Measurements from ENCODE around the gene GLOD4. TPM values are rescaled to one million over a fixed set of nuclear protein-coding genes. Genes with fewer than 3 reads are reported as not detected.
A peak's percentile ranks its signal among the peaks of the same experiment; 100 is the strongest.

Gene GLOD4
- total RNA-seq, 1 experiment from 2014 or later: 33.8 TPM

- H3K9me2 ChIP-seq (replicated peaks; ENCODE audit: low read length): no peaks in the 10 kb centered on the region
- DNase-seq (peak; percentile 61), ATAC-seq (no peak)
- no TSS peak for BruUV-seq (replicated peaks)
- no peaks in the 10 kb centered on the region for H3K9me3 ChIP-seq (ENCODE audit: low read length)
- ChIA-PET CTCF (no interaction called here), POLR2A (ENCODE audit: unreplicated experiment) (no interaction called here)
- peak overlapping the region; percentile 57; the same call in 1 of the 2 replicates for H3K4me2 ChIP-seq (ENCODE audit: low read length)
- H3F3A ChIP-seq (ENCODE audit: low read length, unreplicated experiment): no peaks in the 10 kb centered on the region
- no peaks in the 10 kb centered on the region for H3K27me3 ChIP-seq (ENCODE audit: low read length)
- H3K27ac ChIP-seq (ENCODE audit: low read length): peak overlapping the region; percentile 10
- H3K4me3 ChIP-seq (ENCODE audit: low read length): no peak overlapping the region
- intact Hi-C loops (cut with micrococcal nuclease): no loop called here
- no peaks in the 10 kb centered on the region for H4K20me1 ChIP-seq (ENCODE audit: low read length)
- no peak overlapping the region for H2AFZ ChIP-seq (ENCODE audit: low read length)
- H3K36me3 ChIP-seq (ENCODE audit: low read depth, low read length): no peaks in the 10 kb centered on the region
- H3K4me1 ChIP-seq (ENCODE audit: insufficient read depth, low read length): peaks cover 25% of the 10 kb centered on the region
- H3K9ac ChIP-seq (ENCODE audit: low read length): no peak overlapping the region
- peaks cover 16% of the 10 kb centered on the region for H3K79me2 ChIP-seq (ENCODE audit: low read length)
- TF ChIP-seq CTCF (conservative IDR thresholded peaks at IDR 0.05; ENCODE audit: low read depth, low read length): no peak
- TF ChIP-seq EZH2phosphoT487 (IDR thresholded peaks at IDR 0.05; ENCODE audit: borderline replicate concordance, low read length): no peak
- TF ChIP-seq EZH2 (IDR thresholded peaks at IDR 0.05; ENCODE audit: low read length, unreplicated experiment): no peak
These were observed 53.2 kb downstream of the GLOD4 start for GRCh38 chr17:728911-729310.

GRCh38 chr17:726271-726919 lies 55.7 kb downstream of the GLOD4 start:
- H3K4me2 ChIP-seq (ENCODE audit: low read length): no peak overlapping the region
- H3K9me3 ChIP-seq (ENCODE audit: low read length): no peaks in the 10 kb centered on the region
- ChIA-PET CTCF (no interaction called here), POLR2A (ENCODE audit: unreplicated experiment) (no interaction called here)
- no peak for DNase-seq
- no peak for TF ChIP-seq CTCF (conservative IDR thresholded peaks at IDR 0.05; ENCODE audit: low read depth, low read length)
- peaks cover 5% of the 10 kb centered on the region; the same call in 1 of the 2 replicates for H3K79me2 ChIP-seq (ENCODE audit: low read length)
- H4K20me1 ChIP-seq (ENCODE audit: low read length): no peaks in the 10 kb centered on the region
- no peak overlapping the region for H3K4me3 ChIP-seq (ENCODE audit: low read length)
- no peak for ATAC-seq
- peaks cover 22% of the 10 kb centered on the region for H3K4me1 ChIP-seq (ENCODE audit: insufficient read depth, low read length)
- intact Hi-C loops (cut with micrococcal nuclease): no loop called here
- no peaks in the 10 kb centered on the region for H3K27me3 ChIP-seq (ENCODE audit: low read length)
- BruUV-seq (replicated peaks): no TSS peak
- no peaks in the 10 kb centered on the region for H3K9me2 ChIP-seq (replicated peaks; ENCODE audit: low read length)
- H3K9ac ChIP-seq (ENCODE audit: low read length): no peak overlapping the region
- H3K36me3 ChIP-seq (ENCODE audit: low read depth, low read length): no peaks in the 10 kb centered on the region
- H3F3A ChIP-seq (ENCODE audit: low read length, unreplicated experiment): no peaks in the 10 kb centered on the region
- H3K27ac ChIP-seq (ENCODE audit: low read length): no peak overlapping the region
- no peak overlapping the region for H2AFZ ChIP-seq (ENCODE audit: low read length)

GRCh38 chr17:725746-726145 lies 56.3 kb downstream of the GLOD4 start:
- H3K4me3 ChIP-seq (ENCODE audit: low read length): no peak overlapping the region
- H3K9me3 ChIP-seq (ENCODE audit: low read length): no peaks in the 10 kb centered on the region
- TF ChIP-seq CTCF (conservative IDR thresholded peaks at IDR 0.05; ENCODE audit: low read depth, low read length): no peak
- no peak for TF ChIP-seq EZH2 (IDR thresholded peaks at IDR 0.05; ENCODE audit: low read length, unreplicated experiment)
- TF ChIP-seq EZH2phosphoT487 (IDR thresholded peaks at IDR 0.05; ENCODE audit: borderline replicate concordance, low read length): no peak
- no peak overlapping the region for H3K27ac ChIP-seq (ENCODE audit: low read length)
- POLR2A ChIA-PET (ENCODE audit: unreplicated experiment): no interaction called here
- no TSS peak for BruUV-seq (replicated peaks)
- no peak overlapping the region for H3K4me2 ChIP-seq (ENCODE audit: low read length)
- intact Hi-C loops (cut with micrococcal nuclease): no loop called here
- H2AFZ ChIP-seq (ENCODE audit: low read length): no peak overlapping the region
- H3K9me2 ChIP-seq (replicated peaks; ENCODE audit: low read length): no peaks in the 10 kb centered on the region
- no peaks in the 10 kb centered on the region for H4K20me1 ChIP-seq (ENCODE audit: low read length)
- no peaks in the 10 kb centered on the region for H3F3A ChIP-seq (ENCODE audit: low read length, unreplicated experiment)
- DNase-seq: no peak
- H3K27me3 ChIP-seq (ENCODE audit: low read length): no peaks in the 10 kb centered on the region
- no peak overlapping the region for H3K9ac ChIP-seq (ENCODE audit: low read length)
- H3K79me2 ChIP-seq (ENCODE audit: low read length): no peaks in the 10 kb centered on the region
- no peaks in the 10 kb centered on the region for H3K36me3 ChIP-seq (ENCODE audit: low read depth, low read length)
- CTCF ChIA-PET: no interaction called here
- peaks cover 21% of the 10 kb centered on the region for H3K4me1 ChIP-seq (ENCODE audit: insufficient read depth, low read length)
- no peak for ATAC-seq
